Limb (tissue), 2 donors: ENCODE measurements around the gene CPLANE2.
"Not testable (repeated sequence)": the region's sequence is repeated elsewhere in the genome, so short reads cannot be mapped to it uniquely, and the experiment has no call there.

Experiments
- DNase-seq, 2 donors: peaks; one replicate each; pipeline ENCODE4 v3.0.0-alpha.2; 2016; ENCODE audit errors: extremely low spot score in 2 of 2

CPLANE2 gene

DNA sequence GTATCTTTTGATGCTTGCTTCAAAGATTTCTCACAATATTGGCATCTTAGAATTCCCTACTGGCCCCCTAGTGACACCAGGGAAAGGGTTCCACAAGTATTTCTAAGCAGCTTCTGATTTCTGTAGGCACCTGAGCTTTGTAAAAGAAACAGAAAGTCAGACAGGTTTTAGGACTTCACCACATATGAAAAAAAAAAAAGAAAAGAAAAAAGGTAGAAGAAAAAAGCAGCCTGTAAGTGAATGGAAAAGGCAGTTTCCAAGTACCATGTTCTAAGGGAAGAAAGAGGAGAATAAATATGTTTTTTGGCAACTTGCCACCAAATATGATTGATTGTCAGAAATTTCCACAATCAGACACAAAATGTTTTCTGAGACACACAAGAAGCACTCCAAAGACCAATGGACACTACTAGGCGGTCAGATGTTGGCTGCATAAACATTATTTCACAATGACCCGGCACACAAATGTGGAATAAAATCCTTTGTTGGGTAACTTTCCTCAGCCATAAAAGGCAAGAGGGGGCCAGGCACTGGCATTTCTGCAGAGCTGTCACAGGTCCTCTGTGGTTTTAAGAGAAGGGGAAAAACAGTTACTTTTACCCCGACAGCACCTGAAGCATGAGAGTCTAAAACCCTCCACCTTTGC, 12.7 kb upstream of the CPLANE2 start:
- DNase-seq = no peak

DNA sequence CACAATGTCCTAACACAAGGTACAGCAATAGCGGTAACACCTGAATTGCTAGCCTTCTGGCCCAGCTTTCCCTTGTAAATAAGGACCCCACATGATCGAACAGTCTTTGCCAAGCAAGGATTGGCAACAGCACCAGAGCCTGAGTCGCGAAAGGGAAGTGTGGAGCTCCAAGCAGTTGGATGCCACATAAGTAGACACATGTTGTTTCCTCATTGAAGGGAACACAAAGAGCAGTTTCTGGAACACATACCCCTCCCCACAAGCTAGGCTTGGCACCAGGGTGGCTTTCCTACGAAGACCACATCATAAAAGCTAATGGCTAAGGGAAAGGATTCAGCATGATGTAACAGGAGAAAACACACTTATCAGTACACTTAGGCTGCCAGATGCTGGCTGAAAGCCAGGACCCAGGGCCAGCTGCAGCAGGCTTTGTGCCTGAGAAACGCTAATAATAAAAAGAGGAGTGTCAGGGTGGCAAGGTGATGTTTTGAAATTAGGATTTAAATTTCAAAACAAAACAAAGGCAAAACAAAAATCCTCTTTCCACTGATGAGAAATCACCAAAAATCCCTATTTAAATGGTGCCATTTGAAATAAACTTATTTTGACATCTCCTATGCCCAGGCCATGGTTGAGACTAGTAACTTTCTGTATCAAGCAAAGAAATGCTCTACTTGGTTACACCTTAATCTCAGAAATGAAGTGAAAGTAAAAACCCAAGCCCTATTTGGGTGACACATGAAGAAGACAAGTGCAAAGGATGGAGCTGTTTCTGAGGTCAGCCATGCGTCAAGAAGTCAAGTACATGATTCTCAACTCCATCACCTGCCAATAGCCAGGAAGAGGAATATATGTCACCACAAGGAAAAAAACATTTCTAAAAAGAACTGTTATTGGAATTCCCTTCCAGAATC, 11.9 kb upstream of the CPLANE2 start:
- DNase-seq = peak; percentile 55 to 75

- no peak for DNase-seq
These were observed 11.0 kb upstream of the CPLANE2 start for GRCh38 chr1:16248007-16248436.

DNA sequence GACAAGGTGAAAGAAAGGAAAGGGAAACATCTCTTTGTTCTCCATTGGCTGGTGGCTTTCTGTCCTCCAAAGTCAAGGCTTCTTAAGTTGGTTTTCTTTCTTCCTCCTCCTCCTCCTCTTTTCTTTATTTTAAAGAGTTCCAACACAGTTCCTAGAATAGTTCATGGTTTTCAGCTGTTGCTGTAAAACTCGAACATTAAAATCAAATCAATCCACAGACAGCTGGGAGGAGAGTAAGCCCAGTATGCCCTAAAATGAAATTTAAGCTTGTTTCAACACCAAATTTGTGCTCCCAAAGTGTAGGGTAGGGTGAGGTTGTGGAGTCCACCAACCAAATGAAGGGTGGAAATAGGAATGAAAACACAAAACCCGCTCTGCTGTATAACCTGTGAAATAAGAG, 10.5 kb upstream of the CPLANE2 start:
- DNase-seq = no peak

DNA sequence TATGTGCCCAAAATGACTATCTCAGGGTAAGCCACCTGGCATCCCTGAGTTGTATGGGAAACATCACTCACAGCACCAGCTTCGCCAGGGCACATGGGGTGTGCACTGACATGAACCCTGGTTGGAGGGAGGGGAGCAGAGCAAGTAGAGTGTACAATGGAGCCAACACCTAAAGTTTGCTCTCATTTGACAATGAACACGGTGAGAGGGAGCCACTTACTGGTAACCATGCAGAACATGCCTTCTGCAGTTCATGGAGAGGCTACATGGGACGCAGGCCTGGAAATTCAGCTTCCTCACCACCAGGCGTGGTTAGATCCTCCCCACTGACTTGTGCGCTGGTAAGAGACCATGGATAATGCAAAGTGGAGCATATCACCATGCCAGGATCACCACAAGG, 10.0 kb upstream of the CPLANE2 start:
- DNase-seq = no peak

GRCh38 chr1:16246239-16246638, 9.3 kb upstream of the CPLANE2 start:
- not testable (repeated sequence) for DNase-seq

GRCh38 chr1:16245476-16246196, 8.7 kb upstream of the CPLANE2 start:
- DNase-seq = no peak

DNA sequence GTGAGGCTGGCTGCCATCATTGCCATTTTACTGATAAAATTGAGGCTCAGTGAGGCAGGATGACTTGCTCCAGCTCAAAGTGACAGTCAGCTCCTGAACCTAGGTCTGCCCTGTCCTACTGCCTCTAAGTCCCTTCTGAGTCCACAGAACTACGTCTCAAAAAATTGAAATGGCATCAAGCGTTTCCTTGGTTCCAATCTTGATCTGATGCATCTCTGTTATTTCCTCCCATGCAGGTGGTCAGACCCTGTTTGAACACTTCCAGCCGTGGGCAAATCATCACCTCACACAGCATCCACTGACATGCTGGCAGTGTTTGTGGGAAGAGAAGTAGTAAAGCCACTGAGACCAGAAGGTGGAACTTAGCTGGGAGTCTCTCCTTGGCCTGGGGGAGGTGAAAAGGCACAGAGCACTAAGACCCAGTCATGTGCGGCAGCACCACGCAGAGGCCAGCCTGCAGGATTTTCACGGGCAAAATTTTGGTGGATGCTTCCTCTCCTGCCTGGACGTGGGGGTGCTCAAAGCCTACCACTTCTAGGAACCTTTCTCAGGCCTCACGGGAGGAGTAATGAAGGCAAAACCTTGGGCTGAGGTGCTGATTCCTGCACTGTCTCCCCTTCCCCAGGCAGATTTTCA, 7.8 kb upstream of the CPLANE2 start:
- DNase-seq = no peak

- peak; percentile 78 to 88 for DNase-seq
These were observed 7.1 kb upstream of the CPLANE2 start for GRCh38 chr1:16243936-16244649.

DNA sequence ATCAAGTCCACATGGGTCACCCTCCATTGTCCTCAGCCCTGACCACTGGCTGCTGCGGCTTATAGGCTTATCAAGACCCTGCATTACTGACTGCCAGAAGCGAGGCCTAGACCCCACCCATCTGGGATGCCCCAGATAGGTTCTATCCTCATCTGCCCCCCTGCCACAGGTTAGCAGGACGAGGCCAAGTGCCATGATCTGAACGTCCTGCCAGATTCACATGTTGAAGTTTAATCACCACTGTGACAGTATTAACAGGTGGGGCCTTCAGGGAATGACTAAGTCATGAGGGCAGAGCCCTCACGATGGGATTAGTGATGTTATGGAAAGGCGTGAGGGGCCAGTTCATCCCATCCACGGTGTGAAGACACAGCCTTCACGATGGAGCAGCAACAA, 6.2 kb upstream of the CPLANE2 start:
- no peak for DNase-seq

GRCh38 chr1:16242556-16243214, 5.7 kb upstream of the CPLANE2 start:
- DNase-seq = no peak

DNA sequence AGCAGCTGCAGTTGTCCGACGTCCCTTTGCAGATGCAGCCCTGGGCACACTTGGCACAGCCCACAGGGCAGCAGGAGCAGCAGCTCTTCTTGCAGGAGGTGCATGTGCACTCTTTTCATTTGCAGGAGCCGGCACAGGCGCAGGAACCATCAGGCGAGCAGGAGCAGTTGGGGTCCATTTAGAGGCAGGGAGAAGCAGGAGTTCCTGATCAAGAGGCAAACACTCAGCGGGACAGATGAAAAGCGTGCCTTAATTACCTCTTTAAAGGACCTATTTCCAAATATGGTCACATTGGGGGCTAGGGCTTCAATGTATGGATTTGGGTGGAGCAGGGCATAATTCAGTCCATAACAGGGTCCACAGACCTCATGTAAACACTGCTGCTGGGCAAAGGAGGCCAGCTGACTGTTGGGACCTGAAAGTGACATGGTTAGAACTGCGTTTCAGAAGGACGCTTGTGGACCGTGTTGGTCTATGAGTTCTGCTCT, 4.3 kb upstream of the CPLANE2 start:
- no peak for DNase-seq

DNA sequence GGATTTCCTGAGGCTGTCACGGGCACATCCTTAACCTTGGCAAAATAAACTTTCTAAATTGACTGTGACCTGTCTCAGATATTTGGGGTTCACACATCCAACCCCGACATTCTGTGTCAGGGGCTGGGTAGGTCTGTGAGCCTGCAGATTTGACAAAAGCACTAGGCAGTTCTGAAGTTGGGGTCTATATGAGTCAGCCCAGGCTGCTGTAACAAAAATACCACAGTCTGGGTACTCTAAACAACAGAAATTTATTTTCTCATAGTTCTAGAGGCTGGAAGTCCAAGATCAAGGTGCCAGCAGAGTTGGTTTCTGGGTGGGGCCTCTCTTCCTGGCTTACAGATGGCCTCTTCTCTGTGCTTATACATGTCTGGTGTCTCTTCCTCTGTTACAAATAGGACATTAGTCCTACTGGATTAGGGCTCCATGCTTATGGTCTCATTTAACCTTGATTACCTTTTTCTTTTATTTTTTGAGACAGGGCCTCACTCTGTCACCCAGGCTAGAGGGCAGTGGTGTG, 3.0 kb upstream of the CPLANE2 start:
- no peak for DNase-seq

DNA sequence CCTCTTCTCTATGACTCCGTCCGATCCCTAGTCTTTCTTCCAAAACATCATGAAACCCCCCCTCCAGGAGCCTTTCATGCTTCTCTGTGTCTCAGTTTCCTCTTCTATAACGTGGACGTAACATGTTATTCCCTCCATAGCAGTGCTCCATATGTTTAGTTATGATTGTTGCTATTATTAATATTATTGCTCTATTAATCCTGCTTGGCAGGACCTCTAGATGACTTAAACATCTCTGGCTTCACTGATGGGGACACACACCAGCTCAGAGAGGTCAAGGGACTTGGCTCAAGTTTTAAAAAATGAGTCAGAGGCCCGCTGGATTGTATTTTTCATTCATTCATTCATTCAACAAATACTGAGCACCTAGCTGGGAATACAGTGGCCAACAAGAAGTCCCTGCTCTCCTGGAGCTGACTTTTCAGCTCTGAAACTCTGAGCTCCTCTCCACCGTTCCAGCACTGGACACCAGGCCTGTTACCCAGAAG, 404 bp upstream of the CPLANE2 start:
- DNase-seq = no peak

DNA sequence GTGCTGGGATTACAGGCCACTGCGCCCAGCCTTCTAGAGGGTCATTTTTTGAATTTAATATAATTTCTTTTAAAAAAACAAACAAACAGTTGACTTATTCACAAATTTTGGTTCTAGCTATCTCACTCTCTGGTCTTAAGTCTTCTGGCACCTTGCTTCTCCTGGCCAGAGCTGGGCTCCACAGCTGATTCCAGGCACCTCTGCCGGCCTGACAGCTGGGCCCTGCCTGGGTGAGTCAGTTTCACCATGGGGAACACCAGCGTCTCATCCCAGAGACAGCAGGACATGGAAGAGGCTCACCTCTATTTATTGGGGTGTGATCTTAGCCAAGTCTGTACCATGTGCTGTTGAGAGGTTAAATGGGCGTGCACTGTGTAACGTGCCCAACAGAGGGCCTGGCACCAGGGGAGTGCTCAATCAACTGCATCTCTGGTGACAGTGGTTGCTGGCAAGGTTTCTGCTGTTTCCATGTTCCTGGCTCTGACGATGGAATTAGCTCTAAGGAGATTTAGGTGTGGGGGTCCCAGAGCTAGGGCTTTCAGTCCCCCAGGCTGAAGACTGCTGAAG, 956 bp downstream of the CPLANE2 start:
- no peak for DNase-seq

DNA sequence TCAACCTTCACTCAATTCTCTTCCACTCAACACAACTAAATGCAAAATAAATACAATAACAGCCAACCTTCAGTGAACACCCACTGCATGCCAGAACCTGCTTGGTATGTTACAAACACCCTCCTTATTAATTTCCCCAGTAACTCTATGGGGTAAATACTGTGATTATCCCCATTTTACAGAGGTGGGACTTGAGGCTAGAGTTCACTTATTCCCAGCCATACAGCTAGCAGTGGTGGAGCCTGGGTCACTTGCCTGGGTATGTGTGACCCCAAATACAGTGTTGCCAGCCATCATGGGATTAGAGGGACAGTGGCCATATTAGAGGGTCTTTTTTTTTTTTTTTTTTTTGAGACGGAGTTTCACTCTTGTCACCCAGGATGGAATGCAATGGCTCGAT, 1.6 kb downstream of the CPLANE2 start:
- no peak for DNase-seq

DNA sequence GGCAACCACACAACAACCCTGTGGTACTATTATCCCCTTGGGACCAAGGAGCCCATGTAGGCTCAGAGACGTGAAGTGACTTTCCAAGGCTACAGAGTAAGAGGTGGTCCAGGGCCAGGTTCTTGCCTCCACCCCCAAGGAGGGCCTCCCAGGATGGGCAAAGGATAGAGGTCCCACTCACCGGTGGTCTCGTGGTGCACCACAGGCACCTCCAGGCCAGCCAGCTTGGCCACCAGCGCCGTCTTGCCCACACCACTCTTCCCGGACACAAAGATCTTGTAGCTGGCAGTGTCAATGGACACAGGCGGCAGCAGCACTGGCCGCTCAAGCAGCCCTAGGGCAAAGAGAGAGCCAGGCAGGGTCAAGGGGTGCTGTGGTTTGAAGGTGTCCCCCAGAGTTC, 3.6 kb downstream of the CPLANE2 start:
- DNase-seq = no peak

DNA sequence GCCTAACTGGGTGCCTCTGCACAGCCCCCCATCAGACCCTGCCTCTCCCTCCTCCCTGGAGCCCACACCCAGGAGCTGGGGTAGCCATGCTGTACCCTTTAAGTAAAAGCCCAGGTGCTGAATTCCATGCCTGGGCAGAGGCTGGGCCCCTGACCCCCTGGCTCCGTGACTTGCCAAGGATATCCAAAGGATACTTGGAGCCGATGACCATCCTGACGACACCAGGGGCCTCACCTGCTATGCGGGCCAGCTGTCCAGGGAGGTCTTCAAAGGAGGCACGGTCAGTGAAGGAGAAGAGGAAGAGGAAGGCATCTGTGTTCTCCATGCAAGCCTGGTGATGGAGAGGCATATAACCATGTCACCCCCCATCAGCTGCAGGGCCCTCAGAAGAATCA, 4.7 kb downstream of the CPLANE2 start:
- DNase-seq = no peak
